ENCODE measurements around the gene XIRP1.

DNA sequence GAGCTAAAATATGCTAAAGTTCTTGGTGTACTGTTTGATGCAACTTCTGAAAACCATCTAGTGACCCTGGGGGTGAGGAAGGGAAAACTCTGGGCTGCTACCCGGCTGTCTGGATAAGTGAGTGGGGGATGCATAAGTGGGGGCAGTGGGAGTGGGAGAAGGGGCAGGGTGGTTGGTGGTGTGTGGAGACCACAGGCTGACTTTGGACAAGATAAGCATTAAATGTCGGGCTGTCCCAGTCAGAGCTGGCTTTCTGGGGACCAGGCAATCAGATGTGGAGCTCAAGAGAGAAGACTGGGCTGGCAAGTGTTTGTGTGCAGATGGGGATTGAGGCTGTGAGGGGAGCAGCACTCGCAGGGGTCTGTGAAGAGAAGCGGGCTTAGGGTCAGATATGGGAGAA lies 11.0 kb upstream of the XIRP1 start:
- TF ChIP-seq, protein P1, sequence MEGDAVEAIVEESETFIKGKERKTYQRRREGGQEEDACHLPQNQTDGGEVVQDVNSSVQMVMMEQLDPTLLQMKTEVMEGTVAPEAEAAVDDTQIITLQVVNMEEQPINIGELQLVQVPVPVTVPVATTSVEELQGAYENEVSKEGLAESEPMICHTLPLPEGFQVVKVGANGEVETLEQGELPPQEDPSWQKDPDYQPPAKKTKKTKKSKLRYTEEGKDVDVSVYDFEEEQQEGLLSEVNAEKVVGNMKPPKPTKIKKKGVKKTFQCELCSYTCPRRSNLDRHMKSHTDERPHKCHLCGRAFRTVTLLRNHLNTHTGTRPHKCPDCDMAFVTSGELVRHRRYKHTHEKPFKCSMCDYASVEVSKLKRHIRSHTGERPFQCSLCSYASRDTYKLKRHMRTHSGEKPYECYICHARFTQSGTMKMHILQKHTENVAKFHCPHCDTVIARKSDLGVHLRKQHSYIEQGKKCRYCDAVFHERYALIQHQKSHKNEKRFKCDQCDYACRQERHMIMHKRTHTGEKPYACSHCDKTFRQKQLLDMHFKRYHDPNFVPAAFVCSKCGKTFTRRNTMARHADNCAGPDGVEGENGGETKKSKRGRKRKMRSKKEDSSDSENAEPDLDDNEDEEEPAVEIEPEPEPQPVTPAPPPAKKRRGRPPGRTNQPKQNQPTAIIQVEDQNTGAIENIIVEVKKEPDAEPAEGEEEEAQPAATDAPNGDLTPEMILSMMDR (IDR thresholded peaks at IDR 0.05; ENCODE audit: low read length), result no peak
- TF ChIP-seq EZH2phosphoT487 (IDR thresholded peaks at IDR 0.05; ENCODE audit: low read length), result no peak

Measured in MM.1S (cell line).